Psoas muscle (tissue), 8 donors: Measurements from ENCODE around the gene KRT6C. TPM values are rescaled to one million over a fixed set of nuclear protein-coding genes. Genes with fewer than 3 reads are reported as not detected.

Source experiments
- ATAC-seq, 4 donors: fragments of 200-7000 bp; cut with Tn5 transposase; one replicate each; pipeline ENCODE4 v1.9.1; 2020; ENCODE audit warnings: moderate library complexity in 3 of 4, mild to moderate bottlenecking in 2 of 4
- DNase-seq, 2 donors: peaks; one replicate each; pipeline ENCODE4 v3.0.0-alpha.2; 2020
- H3K27ac ChIP-seq: fragments of 200-600 bp; one replicate; pipeline ENCODE4 v1.8.0; 2022
- H3K27me3 ChIP-seq, 3 donors: fragments of 200-600 bp in 1 of 3; one replicate each; pipeline versions ENCODE4 v1.6.1 to v1.8.0; 2013 to 2022; ENCODE audit warnings: low read length in 2 of 3, mild to moderate bottlenecking in 2 of 3, moderate library complexity in 1 of 3; ENCODE audit not compliant: insufficient read depth in 3 of 3
- H3K36me3 ChIP-seq, 2 donors: fragments of 200-600 bp in 1 of 2; one replicate each; pipeline versions ENCODE4 v1.6.1 to v1.8.0; 2013 to 2022; ENCODE audit warnings: low read depth in 1 of 2, mild to moderate bottlenecking in 1 of 2, moderate library complexity in 1 of 2; ENCODE audit not compliant: insufficient read depth in 1 of 2
- H3K4me1 ChIP-seq: fragments of 200-600 bp; one replicate; pipeline ENCODE4 v1.8.0; 2022
- H3K4me3 ChIP-seq: fragments of 200-600 bp; one replicate; pipeline ENCODE4 v1.8.0; 2022; ENCODE audit warnings: mild to moderate bottlenecking
- H3K9me3 ChIP-seq: fragments of 200-600 bp; one replicate; pipeline ENCODE4 v1.8.0; 2022
- CTCF ChIP-seq: fragments of 200-600 bp; IDR thresholded peaks from one replicate; pipeline ENCODE4 v1.8.0; 2022; ENCODE audit warnings: antibody characterized with exemption
- WGBS, 3 donors: extraction: QIAGEN DNeasy Blood & Tissue Kit; methylation state at CpG; one replicate each; pipeline versions ENCODE4 v1.1.6 to v1.1.7; 2013; 5-methylcytosine and 5-hydroxymethylcytosine counted together
- intact Hi-C, 2 donors: fragments of 100-400 bp; cut with DNase I; formaldehyde crosslinking; loops; one replicate each; pipeline versions ENCODE4 v1.11.0 to v1.14.2; 2022
- polyA plus RNA-seq, 3 donors: library from polyadenylated mRNA; stranded (reverse); fragments of 200-250 nt; gene quantifications; one replicate each; pipeline ENCODE4 v1.2.3, GENCODE V29; 2013
- total RNA-seq, 4 donors: library from RNA; stranded (reverse); fragmentation: NEBNext Ultra II Directional in 2 of 4; extraction: Animal tissue kit (Norgen Biotek cat#: 25700) in 2 of 4; gene quantifications; one replicate each; pipeline versions ENCODE4 v1.2.1 to v1.2.4, GENCODE V29; 2021 to 2023
- donor health status: healthy with polysubstance abuse.
- donor health status: DM: no; HTN: no; CAD: no; lungs with moderate emphysema.
- donor health status: Bipolar disorder and iron deficiency.
- donor health status: healthy.
- donor health status: DM: yes; HTN: yes; CAD: no.
- donor health status: DM: no; HTN: no; CAD: no.
- donor health status: DM: no; HTN: no; CAD: no.
- donor health status: DM: yes; HTN: yes; CAD: no.

KRT6C gene
- total and polyA plus RNA-seq, 7 donors: 0.04 to 0.24 (median 0.21) TPM; not detected in 4

GRCh38 chr12:52486166-52487105 is 12.8 kb upstream of the KRT6C start:
- Histone ChIP-seq H3K27ac (no peak overlapping the region), H3K27me3 (peaks cover 0 to 17% (median 1%) of the 10 kb centered on the region in 3 donors), H3K36me3 (no peaks in the 10 kb centered on the region), H3K4me3 (no peak overlapping the region), H3K9me3 (no peaks in the 10 kb centered on the region), H3K4me1 (no peaks in the 10 kb centered on the region)
- 78 to 86% (median 83%) methylated on average over 5 of the region's 5 CpGs for WGBS, 3 donors
- TF ChIP-seq CTCF: no peak
- no peak for ATAC-seq
- intact Hi-C loops: no loop called here
- no peak for DNase-seq

- Histone ChIP-seq H3K9me3 (peaks cover 3% of the 10 kb centered on the region), H3K36me3 (no peaks in the 10 kb centered on the region), H3K4me3 (no peak overlapping the region), H3K4me1 (no peaks in the 10 kb centered on the region), H3K27ac (no peak overlapping the region), H3K27me3 (peaks cover 0 to 12% (median 3%) of the 10 kb centered on the region in 3 donors)
- 57 to 58% (median 58%) methylated on average over 3 of the region's 3 CpGs for WGBS, 3 donors
- intact Hi-C loops: no loop called here
- DNase-seq: no peak
- ATAC-seq: no peak
- TF ChIP-seq CTCF: no peak
Observed at GRCh38 chr12:52480073-52480472, 6.5 kb upstream of the KRT6C start.

GRCh38 chr12:52477651-52478050 is 4.0 kb upstream of the KRT6C start:
- Histone ChIP-seq H3K27me3 (peaks cover 0 to 5% (median 3%) of the 10 kb centered on the region in 3 donors), H3K4me3 (no peak overlapping the region), H3K36me3 (no peaks in the 10 kb centered on the region), H3K27ac (no peak overlapping the region), H3K4me1 (no peaks in the 10 kb centered on the region), H3K9me3 (peaks cover 3% of the 10 kb centered on the region)
- DNase-seq: no peak
- intact Hi-C loops: no loop called here
- no peak for TF ChIP-seq CTCF
- ATAC-seq: no peak
- WGBS, 3 donors: 44 to 64% (median 63%) methylated on average over 2 of the region's 2 CpGs

- intact Hi-C loops: no loop called here
- H3K36me3 ChIP-seq: no peaks in the 10 kb centered on the region
- 93 to 97% (median 96%) methylated on average over 2 of the region's 2 CpGs for WGBS, 3 donors
- ATAC-seq (no peak), DNase-seq (no peak)
- peaks cover 3% of the 10 kb centered on the region for H3K9me3 ChIP-seq
- no peak overlapping the region for H3K4me3 ChIP-seq
- no peak overlapping the region for H3K27ac ChIP-seq
- peaks cover 0 to 1% (median 0%) of the 10 kb centered on the region in 3 donors for H3K27me3 ChIP-seq
- no peaks in the 10 kb centered on the region for H3K4me1 ChIP-seq
- no peak for TF ChIP-seq CTCF
Observed at GRCh38 chr12:52474212-52474611, 607 bp upstream of the KRT6C start.
